HepG2 (cell line): ENCODE data around the gene MTRF1. TPM values are rescaled to one million over a fixed set of nuclear protein-coding genes. Genes with fewer than 3 reads are reported as not detected.

ENCODE experiments used
- ARNTL ChIP-seq: sonication (generic); formaldehyde crosslinking; IDR thresholded peaks from 2 replicates; pipeline ENCODE4 v1.4.0; 2020; ENCODE audit warnings: mild to moderate bottlenecking, missing genetic modification reagents
- CAMTA2 ChIP-seq: sonication (generic); formaldehyde crosslinking; IDR thresholded peaks from 2 replicates; pipeline ENCODE4 v1.4.0; 2020; ENCODE audit warnings: mild to moderate bottlenecking, missing genetic modification reagents, borderline replicate concordance
- KDM3A ChIP-seq: IDR thresholded peaks from 2 replicates; pipeline ENCODE4 v1.6.1; 2018; ENCODE audit warnings: low read depth, missing compliant biosample characterization
- NCOA1 ChIP-seq: sonication (generic); formaldehyde crosslinking; IDR thresholded peaks from 2 replicates; pipeline ENCODE4 v1.9.0; 2021; ENCODE audit warnings: missing genetic modification reagents
- RELA ChIP-seq: sonication (generic); formaldehyde crosslinking; IDR thresholded peaks from 2 replicates; pipeline ENCODE4 v1.4.0; 2020; ENCODE audit warnings: missing genetic modification reagents
- TSC22D2 ChIP-seq: sonication (generic); formaldehyde crosslinking; IDR thresholded peaks from 2 replicates; pipeline ENCODE4 v1.5.1; 2020; ENCODE audit warnings: missing genetic modification reagents, mild to moderate bottlenecking, borderline replicate concordance
- ZMYM2 ChIP-seq: sonication (generic); formaldehyde crosslinking; IDR thresholded peaks from 2 replicates; pipeline ENCODE4 v1.8.0; 2022; ENCODE audit warnings: mild to moderate bottlenecking, missing genetic modification reagents
- ZNF430 ChIP-seq: sonication (generic); formaldehyde crosslinking; IDR thresholded peaks from 2 replicates; pipeline ENCODE4 v1.9.0; 2021; ENCODE audit warnings: mild to moderate bottlenecking, missing genetic modification reagents
- ZNF629 ChIP-seq: sonication (generic); formaldehyde crosslinking; conservative IDR thresholded peaks from 2 replicates; pipeline ENCODE4 v1.5.0; 2020; ENCODE audit warnings: missing genetic modification reagents
- ZNF724P ChIP-seq: sonication (generic); formaldehyde crosslinking; IDR thresholded peaks from 2 replicates; pipeline ENCODE4 v1.8.0; 2022; ENCODE audit warnings: missing genetic modification reagents, borderline replicate concordance
- ZNF850 ChIP-seq: sonication (generic); formaldehyde crosslinking; conservative IDR thresholded peaks from 2 replicates; pipeline ENCODE4 v1.9.0; 2021; ENCODE audit warnings: mild to moderate bottlenecking, missing genetic modification reagents
- ZSCAN20 ChIP-seq: sonication (generic); formaldehyde crosslinking; IDR thresholded peaks from 2 replicates; pipeline ENCODE4 v1.4.0; 2020; ENCODE audit warnings: missing genetic modification reagents, mild to moderate bottlenecking, borderline replicate concordance
- polyA plus RNA-seq, 8 experiments: library from polyadenylated mRNA; depleted of rRNA in 3 of 8; stranded (reverse) in 7 of 8; unstranded in 1 of 8; fragments of >200 nt; fragmentation: Illumina TruSeq in 4 of 8; extraction: Trizol in 4 of 8; gene quantifications; 2 replicates each; pipeline versions ENCODE4 v1.2.1 to v1.2.3, GENCODE V29; 2011 to 2016; ENCODE audit warnings: low read depth in 4 of 8, missing spikeins in 1 of 8, mixed read lengths in 1 of 8; ENCODE audit not compliant: insufficient read depth in 1 of 8
- total RNA-seq, 5 experiments: library from RNA; depleted of rRNA; stranded (reverse); fragments of >200 nt; fragmentation: Illumina TruSeq; extraction: Trizol; gene quantifications; 2 replicates each; pipeline ENCODE4 v1.2.3, GENCODE V29; 2016; ENCODE audit warnings: low read depth in 1 of 5
- TF ChIP-seq, protein P1 (sequence below): sonication (generic); formaldehyde crosslinking; IDR thresholded peaks from 2 replicates; pipeline ENCODE4 v1.8.0; 2022; ENCODE audit warnings: low read depth, missing genetic modification reagents
- TF ChIP-seq, protein P2 (sequence below): fragments of 450-650 bp; IDR thresholded peaks from 2 replicates; pipeline ENCODE4 v1.6.1; 2017; ENCODE audit warnings: mild to moderate bottlenecking
- TF ChIP-seq, protein P3 (sequence below): IDR thresholded peaks from 2 replicates; pipeline ENCODE4 v1.6.1; 2016; ENCODE audit warnings: low read depth, missing genetic modification reagents, missing compliant biosample characterization
- TF ChIP-seq, protein P4 (sequence below): IDR thresholded peaks from 2 replicates; pipeline ENCODE4 v1.6.1; 2012; ENCODE audit warnings: inconsistent platforms

Gene MTRF1
- total and polyA plus RNA-seq, 2 of the 13 experiments (the other 11 are each of a cell fraction or from before 2014, with no cell fraction given), result 21.6 to 27.2 TPM

DNA sequence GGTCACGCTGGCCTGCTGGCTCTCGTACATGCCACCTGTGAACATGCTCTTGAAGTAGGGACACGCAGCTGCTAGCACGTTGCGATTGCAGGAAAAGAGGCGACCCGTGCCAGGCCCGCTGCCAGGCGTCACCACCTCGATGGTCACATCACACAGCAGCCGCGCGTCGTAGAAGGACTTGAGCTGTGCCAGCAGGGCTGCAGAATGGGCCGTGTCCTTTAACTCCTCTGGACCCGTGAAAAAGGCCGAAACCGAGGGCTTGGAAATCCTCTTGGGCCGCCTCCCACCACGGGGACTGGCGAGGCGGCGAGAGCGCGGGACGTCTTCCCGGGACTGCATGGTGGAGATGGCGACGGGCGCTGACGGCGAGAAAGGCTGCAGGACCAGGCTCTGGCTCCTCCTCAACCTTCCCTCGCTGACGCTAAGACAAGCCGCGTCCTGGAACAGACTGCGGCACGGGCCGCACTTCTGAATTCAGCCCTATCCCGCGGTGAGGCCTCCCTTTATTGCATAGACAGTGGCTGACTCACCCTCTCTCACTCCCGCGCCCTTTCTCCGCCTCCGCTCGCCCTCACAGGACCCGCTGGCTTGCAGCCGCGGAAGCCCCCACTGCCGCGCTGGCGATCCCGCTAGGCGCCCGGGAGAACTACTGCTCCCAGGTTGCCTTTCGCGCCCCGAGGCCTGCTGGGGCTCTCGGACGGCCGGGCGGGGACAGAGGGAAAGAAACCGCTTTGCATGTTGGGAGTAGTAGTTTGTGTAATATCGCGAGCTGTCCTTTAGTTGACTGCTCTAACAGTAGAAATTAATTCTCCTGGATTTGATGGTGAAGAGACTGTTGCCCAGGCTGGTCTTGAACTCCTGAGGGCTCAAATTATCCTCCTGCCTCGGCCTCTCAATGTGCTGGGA is 69.2 kb downstream of the MTRF1 start, which contains the start of gene KBTBD7 (continued):
- no peak for TF ChIP-seq CAMTA2 (CRISPR knock-in tag)
- TF ChIP-seq KDM3A (CRISPR knock-in tag), result peak; percentile 90; the same call in 1 of the 2 replicates
- TF ChIP-seq, protein P1, sequence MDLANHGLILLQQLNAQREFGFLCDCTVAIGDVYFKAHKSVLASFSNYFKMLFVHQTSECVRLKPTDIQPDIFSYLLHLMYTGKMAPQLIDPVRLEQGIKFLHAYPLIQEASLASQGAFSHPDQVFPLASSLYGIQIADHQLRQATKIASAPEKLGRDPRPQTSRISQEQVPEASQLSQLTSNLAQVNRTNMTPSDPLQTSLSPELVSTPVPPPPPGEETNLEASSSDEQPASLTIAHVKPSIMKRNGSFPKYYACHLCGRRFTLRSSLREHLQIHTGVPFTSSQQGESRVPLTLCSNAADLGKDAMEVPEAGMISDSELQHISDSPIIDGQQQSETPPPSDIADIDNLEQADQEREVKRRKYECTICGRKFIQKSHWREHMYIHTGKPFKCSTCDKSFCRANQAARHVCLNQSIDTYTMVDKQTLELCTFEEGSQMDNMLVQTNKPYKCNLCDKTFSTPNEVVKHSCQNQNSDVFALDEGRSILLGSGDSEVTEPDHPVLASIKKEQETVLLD (CRISPR knock-in tag), result peak; percentile 74; the same call in 1 of the 2 replicates
- TF ChIP-seq, protein P2, sequence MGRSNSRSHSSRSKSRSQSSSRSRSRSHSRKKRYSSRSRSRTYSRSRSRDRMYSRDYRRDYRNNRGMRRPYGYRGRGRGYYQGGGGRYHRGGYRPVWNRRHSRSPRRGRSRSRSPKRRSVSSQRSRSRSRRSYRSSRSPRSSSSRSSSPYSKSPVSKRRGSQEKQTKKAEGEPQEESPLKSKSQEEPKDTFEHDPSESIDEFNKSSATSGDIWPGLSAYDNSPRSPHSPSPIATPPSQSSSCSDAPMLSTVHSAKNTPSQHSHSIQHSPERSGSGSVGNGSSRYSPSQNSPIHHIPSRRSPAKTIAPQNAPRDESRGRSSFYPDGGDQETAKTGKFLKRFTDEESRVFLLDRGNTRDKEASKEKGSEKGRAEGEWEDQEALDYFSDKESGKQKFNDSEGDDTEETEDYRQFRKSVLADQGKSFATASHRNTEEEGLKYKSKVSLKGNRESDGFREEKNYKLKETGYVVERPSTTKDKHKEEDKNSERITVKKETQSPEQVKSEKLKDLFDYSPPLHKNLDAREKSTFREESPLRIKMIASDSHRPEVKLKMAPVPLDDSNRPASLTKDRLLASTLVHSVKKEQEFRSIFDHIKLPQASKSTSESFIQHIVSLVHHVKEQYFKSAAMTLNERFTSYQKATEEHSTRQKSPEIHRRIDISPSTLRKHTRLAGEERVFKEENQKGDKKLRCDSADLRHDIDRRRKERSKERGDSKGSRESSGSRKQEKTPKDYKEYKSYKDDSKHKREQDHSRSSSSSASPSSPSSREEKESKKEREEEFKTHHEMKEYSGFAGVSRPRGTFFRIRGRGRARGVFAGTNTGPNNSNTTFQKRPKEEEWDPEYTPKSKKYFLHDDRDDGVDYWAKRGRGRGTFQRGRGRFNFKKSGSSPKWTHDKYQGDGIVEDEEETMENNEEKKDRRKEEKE, result no peak
- TF ChIP-seq NCOA1 (CRISPR knock-in tag), result no peak
- no peak for TF ChIP-seq ARNTL
- TF ChIP-seq ZNF430 (CRISPR knock-in tag), result peak; percentile 95; the same call in 1 of the 2 replicates
- no peak for TF ChIP-seq ZNF629
- no peak for TF ChIP-seq RELA (CRISPR knock-in tag)
- TF ChIP-seq, protein P3, sequence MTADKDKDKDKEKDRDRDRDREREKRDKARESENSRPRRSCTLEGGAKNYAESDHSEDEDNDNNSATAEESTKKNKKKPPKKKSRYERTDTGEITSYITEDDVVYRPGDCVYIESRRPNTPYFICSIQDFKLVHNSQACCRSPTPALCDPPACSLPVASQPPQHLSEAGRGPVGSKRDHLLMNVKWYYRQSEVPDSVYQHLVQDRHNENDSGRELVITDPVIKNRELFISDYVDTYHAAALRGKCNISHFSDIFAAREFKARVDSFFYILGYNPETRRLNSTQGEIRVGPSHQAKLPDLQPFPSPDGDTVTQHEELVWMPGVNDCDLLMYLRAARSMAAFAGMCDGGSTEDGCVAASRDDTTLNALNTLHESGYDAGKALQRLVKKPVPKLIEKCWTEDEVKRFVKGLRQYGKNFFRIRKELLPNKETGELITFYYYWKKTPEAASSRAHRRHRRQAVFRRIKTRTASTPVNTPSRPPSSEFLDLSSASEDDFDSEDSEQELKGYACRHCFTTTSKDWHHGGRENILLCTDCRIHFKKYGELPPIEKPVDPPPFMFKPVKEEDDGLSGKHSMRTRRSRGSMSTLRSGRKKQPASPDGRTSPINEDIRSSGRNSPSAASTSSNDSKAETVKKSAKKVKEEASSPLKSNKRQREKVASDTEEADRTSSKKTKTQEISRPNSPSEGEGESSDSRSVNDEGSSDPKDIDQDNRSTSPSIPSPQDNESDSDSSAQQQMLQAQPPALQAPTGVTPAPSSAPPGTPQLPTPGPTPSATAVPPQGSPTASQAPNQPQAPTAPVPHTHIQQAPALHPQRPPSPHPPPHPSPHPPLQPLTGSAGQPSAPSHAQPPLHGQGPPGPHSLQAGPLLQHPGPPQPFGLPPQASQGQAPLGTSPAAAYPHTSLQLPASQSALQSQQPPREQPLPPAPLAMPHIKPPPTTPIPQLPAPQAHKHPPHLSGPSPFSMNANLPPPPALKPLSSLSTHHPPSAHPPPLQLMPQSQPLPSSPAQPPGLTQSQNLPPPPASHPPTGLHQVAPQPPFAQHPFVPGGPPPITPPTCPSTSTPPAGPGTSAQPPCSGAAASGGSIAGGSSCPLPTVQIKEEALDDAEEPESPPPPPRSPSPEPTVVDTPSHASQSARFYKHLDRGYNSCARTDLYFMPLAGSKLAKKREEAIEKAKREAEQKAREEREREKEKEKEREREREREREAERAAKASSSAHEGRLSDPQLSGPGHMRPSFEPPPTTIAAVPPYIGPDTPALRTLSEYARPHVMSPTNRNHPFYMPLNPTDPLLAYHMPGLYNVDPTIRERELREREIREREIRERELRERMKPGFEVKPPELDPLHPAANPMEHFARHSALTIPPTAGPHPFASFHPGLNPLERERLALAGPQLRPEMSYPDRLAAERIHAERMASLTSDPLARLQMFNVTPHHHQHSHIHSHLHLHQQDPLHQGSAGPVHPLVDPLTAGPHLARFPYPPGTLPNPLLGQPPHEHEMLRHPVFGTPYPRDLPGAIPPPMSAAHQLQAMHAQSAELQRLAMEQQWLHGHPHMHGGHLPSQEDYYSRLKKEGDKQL, result peak; percentile 62; the same call in 1 of the 2 replicates
- 0 out of 2 replicates have a peak, but pooled peaks have one; percentile 41 for TF ChIP-seq ZMYM2 (CRISPR knock-in tag)
- TF ChIP-seq TSC22D2 (CRISPR knock-in tag), result peak; percentile 72; the same call in 1 of the 2 replicates
- TF ChIP-seq ZNF724P (CRISPR knock-in tag), result peak; percentile 83; the same call in 1 of the 2 replicates
- no peak for TF ChIP-seq ZSCAN20 (CRISPR knock-in tag)
- TF ChIP-seq, protein P4, sequence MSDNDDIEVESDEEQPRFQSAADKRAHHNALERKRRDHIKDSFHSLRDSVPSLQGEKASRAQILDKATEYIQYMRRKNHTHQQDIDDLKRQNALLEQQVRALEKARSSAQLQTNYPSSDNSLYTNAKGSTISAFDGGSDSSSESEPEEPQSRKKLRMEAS, result peak; percentile 78; the same call in 1 of the 2 replicates
- TF ChIP-seq ZNF850 (CRISPR knock-in tag), result 0 out of 2 replicates have a peak, but pooled peaks have one; percentile 78
